ENCODE measurements around the gene AGAP3. TPM values are rescaled to one million over a fixed set of nuclear protein-coding genes. Genes with fewer than 3 reads are reported as not detected.

The AGAP3 gene
- total and polyA plus RNA-seq, 2 experiments from 2014 or later = 10.3 to 43.3 TPM

GRCh38 chr7:151068069-151068773 lies 18.1 kb upstream of the AGAP3 start:
- TF ChIP-seq EZH2phosphoT487 (IDR thresholded peaks at IDR 0.05; ENCODE audit: insufficient read depth, low read depth) = no peak
- no peak for TF ChIP-seq EZH2 (IDR thresholded peaks at IDR 0.05; ENCODE audit: insufficient read depth, poor library complexity, severe bottlenecking)
- DNase-seq = no peak

GRCh38 chr7:151069841-151070573 lies 16.3 kb upstream of the AGAP3 start:
- no peak for DNase-seq
- H2AFZ ChIP-seq = no peak overlapping the region
- no peaks in the 10 kb centered on the region for H3K27me3 ChIP-seq (replicated peaks; ENCODE audit: insufficient read depth)
- H3K9ac ChIP-seq = no peak overlapping the region
- no peaks in the 10 kb centered on the region for H3F3A ChIP-seq (ENCODE audit: insufficient read depth)
- WGBS, 2 experiments (ENCODE audit: low coverage in 1 of 2, low lambda C conversion rate in 2 of 2, missing lambda C conversion rate in 2 of 2) = 78 to 79% methylated on average over 15 to 17 of the region's 17 CpGs
- H3K4me3 ChIP-seq = no peak overlapping the region
- no peaks in the 10 kb centered on the region for H3K4me1 ChIP-seq (ENCODE audit: insufficient read depth)
- no peaks in the 10 kb centered on the region for H3K9me2 ChIP-seq (ENCODE audit: insufficient read depth)
- H4K20me1 ChIP-seq (ENCODE audit: insufficient read depth) = no peaks in the 10 kb centered on the region
- peaks cover 8% of the 10 kb centered on the region; the same call in 1 of the 2 replicates for H3K36me3 ChIP-seq (ENCODE audit: low read depth)
- no peak overlapping the region for H3K4me2 ChIP-seq (ENCODE audit: unreplicated experiment)
- no peaks in the 10 kb centered on the region for H3K9me3 ChIP-seq (ENCODE audit: low read depth)
- no peak overlapping the region for H3K27ac ChIP-seq
- H3K79me2 ChIP-seq (ENCODE audit: insufficient read depth) = peaks cover 8% of the 10 kb centered on the region
- TF ChIP-seq EZH2phosphoT487 (IDR thresholded peaks at IDR 0.05; ENCODE audit: insufficient read depth, low read depth) (no peak), EZH2 (IDR thresholded peaks at IDR 0.05; ENCODE audit: insufficient read depth, poor library complexity, severe bottlenecking) (no peak)
- in situ Hi-C loops (cut with MboI) = no loop called here

More at GRCh38 chr7:151068069-151068773, 18.1 kb upstream of the AGAP3 start:
- WGBS, 2 experiments (ENCODE audit: low coverage in 1 of 2, low lambda C conversion rate in 2 of 2, missing lambda C conversion rate in 2 of 2) = 80 to 82% methylated on average over 12 of the region's 12 CpGs
- no peak overlapping the region for H3K4me3 ChIP-seq
- no peaks in the 10 kb centered on the region for H3K27me3 ChIP-seq (replicated peaks; ENCODE audit: insufficient read depth)
- no peaks in the 10 kb centered on the region for H3K9me3 ChIP-seq (ENCODE audit: low read depth)
- no peak overlapping the region for H3K9ac ChIP-seq
- in situ Hi-C loops (cut with MboI) = no loop called here
- peaks cover 6% of the 10 kb centered on the region for H3K4me1 ChIP-seq (ENCODE audit: insufficient read depth)
- H3F3A ChIP-seq (ENCODE audit: insufficient read depth) = no peaks in the 10 kb centered on the region
- H3K79me2 ChIP-seq (ENCODE audit: insufficient read depth) = peaks cover 24% of the 10 kb centered on the region
- H3K36me3 ChIP-seq (ENCODE audit: low read depth) = peaks cover 8% of the 10 kb centered on the region; the same call in 1 of the 2 replicates
- no peak overlapping the region for H2AFZ ChIP-seq
- H4K20me1 ChIP-seq (ENCODE audit: insufficient read depth) = no peaks in the 10 kb centered on the region; the same call in 1 of the 2 replicates
- no peak overlapping the region for H3K27ac ChIP-seq
- H3K9me2 ChIP-seq (ENCODE audit: insufficient read depth) = no peaks in the 10 kb centered on the region
- no peak overlapping the region for H3K4me2 ChIP-seq (ENCODE audit: unreplicated experiment)

DNA sequence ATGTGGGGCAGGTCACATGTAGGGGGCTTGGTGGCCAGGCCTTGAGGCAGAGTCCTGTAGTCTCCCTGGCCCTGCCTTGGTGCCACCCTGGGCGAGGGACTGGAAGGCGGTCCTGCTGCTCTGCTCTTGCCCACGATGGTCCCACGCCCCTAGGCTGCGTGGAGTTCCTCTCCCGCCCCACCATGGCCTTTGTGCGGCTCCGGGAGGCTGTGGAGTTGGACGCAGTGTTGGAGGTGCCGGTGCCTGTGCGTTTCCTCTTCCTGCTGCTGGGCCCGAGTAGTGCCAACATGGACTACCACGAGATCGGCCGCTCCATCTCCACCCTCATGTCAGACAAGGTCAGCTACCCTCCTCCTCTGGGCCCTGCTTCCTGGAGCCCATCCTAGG lies 15.7 kb upstream of the AGAP3 start:
- DNase-seq = no peak
- Histone ChIP-seq H4K20me1 (ENCODE audit: insufficient read depth) (no peaks in the 10 kb centered on the region), H3F3A (ENCODE audit: insufficient read depth) (no peaks in the 10 kb centered on the region), H3K27ac (no peak overlapping the region), H3K9ac (no peak overlapping the region), H3K9me2 (ENCODE audit: insufficient read depth) (no peaks in the 10 kb centered on the region), H3K79me2 (ENCODE audit: insufficient read depth) (peaks cover 2% of the 10 kb centered on the region; the same call in 1 of the 2 replicates), H3K4me3 (no peak overlapping the region), H2AFZ (no peak overlapping the region), H3K36me3 (ENCODE audit: low read depth) (peaks cover 8% of the 10 kb centered on the region; the same call in 1 of the 2 replicates), H3K4me1 (ENCODE audit: insufficient read depth) (no peaks in the 10 kb centered on the region), H3K9me3 (ENCODE audit: low read depth) (no peaks in the 10 kb centered on the region), H3K4me2 (ENCODE audit: unreplicated experiment) (no peak overlapping the region), H3K27me3 (replicated peaks; ENCODE audit: insufficient read depth) (no peaks in the 10 kb centered on the region)
- no peak for TF ChIP-seq EZH2 (IDR thresholded peaks at IDR 0.05; ENCODE audit: insufficient read depth, poor library complexity, severe bottlenecking)
- TF ChIP-seq EZH2phosphoT487 (IDR thresholded peaks at IDR 0.05; ENCODE audit: insufficient read depth, low read depth) = no peak
- 91 to 94% methylated on average over 10 to 15 of the region's 15 CpGs for WGBS, 2 experiments (ENCODE audit: low coverage in 1 of 2, low lambda C conversion rate in 2 of 2, missing lambda C conversion rate in 2 of 2)
- in situ Hi-C loops (cut with MboI) = no loop called here

- Histone ChIP-seq H3K4me2 (ENCODE audit: unreplicated experiment) (no peak overlapping the region), H3K4me3 (no peak overlapping the region), H3K36me3 (ENCODE audit: low read depth) (peaks cover 8% of the 10 kb centered on the region; the same call in 1 of the 2 replicates), H3K9me2 (ENCODE audit: insufficient read depth) (no peaks in the 10 kb centered on the region), H3K4me1 (ENCODE audit: insufficient read depth) (no peaks in the 10 kb centered on the region), H3K27ac (no peak overlapping the region), H4K20me1 (ENCODE audit: insufficient read depth) (no peaks in the 10 kb centered on the region), H3K9me3 (ENCODE audit: low read depth) (no peaks in the 10 kb centered on the region), H2AFZ (no peak overlapping the region), H3K79me2 (ENCODE audit: insufficient read depth) (no peaks in the 10 kb centered on the region), H3K27me3 (replicated peaks; ENCODE audit: insufficient read depth) (no peaks in the 10 kb centered on the region), H3F3A (ENCODE audit: insufficient read depth) (no peaks in the 10 kb centered on the region), H3K9ac (no peak overlapping the region)
- in situ Hi-C loops (cut with MboI) = no loop called here
- 91 to 94% methylated on average over 24 to 39 of the region's 39 CpGs for whole genome bisulfite sequencing, 2 experiments (ENCODE audit: low coverage in 1 of 2, low lambda C conversion rate in 2 of 2, missing lambda C conversion rate in 2 of 2)
- no peak for DNase-seq
- no peak for TF ChIP-seq EZH2 (IDR thresholded peaks at IDR 0.05; ENCODE audit: insufficient read depth, poor library complexity, severe bottlenecking)
- TF ChIP-seq EZH2phosphoT487 (IDR thresholded peaks at IDR 0.05; ENCODE audit: insufficient read depth, low read depth) = no peak
These were observed 15.0 kb upstream of the AGAP3 start for GRCh38 chr7:151071032-151071866.

All from GM23248 (cell line).